ENCODE data around the gene GRIK1. TPM values are rescaled to one million over a fixed set of nuclear protein-coding genes. Genes with fewer than 3 reads are reported as not detected.

Gene GRIK1
- polyA plus RNA-seq, 1 donor: 1.9 TPM

GRCh38 chr21:29601047-29601446 lies 338.7 kb downstream of the GRIK1 start:
- DNase-seq: no peak
- Histone ChIP-seq H3K9me3 (ENCODE audit: control insufficient read depth, low read depth, low read length) (no peaks in the 10 kb centered on the region), H3K4me3 (ENCODE audit: low read length) (no peak overlapping the region), H3K4me1 (ENCODE audit: control insufficient read depth, insufficient read depth, low read length) (no peaks in the 10 kb centered on the region), H3K27me3 (ENCODE audit: control insufficient read depth, insufficient read depth, low read length) (no peaks in the 10 kb centered on the region), H3K27ac (ENCODE audit: low read length) (no peak overlapping the region), H3K36me3 (ENCODE audit: control insufficient read depth, insufficient read depth, low read length) (no peaks in the 10 kb centered on the region)
- 100% methylated on average over 1 of the region's 4 CpGs for WGBS (ENCODE audit: insufficient coverage, low lambda C conversion rate)

GRCh38 chr21:29586696-29587095 lies 353.1 kb downstream of the GRIK1 start:
- peaks cover 18% of the 10 kb centered on the region for H3K4me1 ChIP-seq (ENCODE audit: control insufficient read depth, insufficient read depth, low read length)
- H3K36me3 ChIP-seq (ENCODE audit: control insufficient read depth, insufficient read depth, low read length): no peaks in the 10 kb centered on the region
- 100% methylated on average over 1 of the region's 1 CpG for WGBS (ENCODE audit: insufficient coverage, low lambda C conversion rate)
- no peak overlapping the region for H3K4me3 ChIP-seq (ENCODE audit: low read length)
- no peak overlapping the region for H3K27ac ChIP-seq (ENCODE audit: low read length)
- no peaks in the 10 kb centered on the region for H3K27me3 ChIP-seq (ENCODE audit: control insufficient read depth, insufficient read depth, low read length)
- no peaks in the 10 kb centered on the region for H3K9me3 ChIP-seq (ENCODE audit: control insufficient read depth, low read depth, low read length)
- no peak for DNase-seq

GRCh38 chr21:29585462-29585861 lies 354.3 kb downstream of the GRIK1 start:
- H3K36me3 ChIP-seq (ENCODE audit: control insufficient read depth, insufficient read depth, low read length): no peaks in the 10 kb centered on the region
- peaks cover 19% of the 10 kb centered on the region for H3K4me1 ChIP-seq (ENCODE audit: control insufficient read depth, insufficient read depth, low read length)
- H3K9me3 ChIP-seq (ENCODE audit: control insufficient read depth, low read depth, low read length): no peaks in the 10 kb centered on the region
- H3K4me3 ChIP-seq (ENCODE audit: low read length): no peak overlapping the region
- peak overlapping the region; percentile 63 for H3K27ac ChIP-seq (ENCODE audit: low read length)
- no CpG with 5 or more reads among the region's 3 CpGs for WGBS (ENCODE audit: insufficient coverage, low lambda C conversion rate)
- no peaks in the 10 kb centered on the region for H3K27me3 ChIP-seq (ENCODE audit: control insufficient read depth, insufficient read depth, low read length)
- DNase-seq: peak in 1 of 2 donors; percentile 46

- Histone ChIP-seq H3K4me3 (ENCODE audit: low read length) (no peak overlapping the region), H3K27me3 (ENCODE audit: control insufficient read depth, insufficient read depth, low read length) (no peaks in the 10 kb centered on the region), H3K9me3 (ENCODE audit: control insufficient read depth, low read depth, low read length) (no peaks in the 10 kb centered on the region), H3K4me1 (ENCODE audit: control insufficient read depth, insufficient read depth, low read length) (peaks cover 19% of the 10 kb centered on the region), H3K27ac (ENCODE audit: low read length) (peak overlapping the region; percentile 69), H3K36me3 (ENCODE audit: control insufficient read depth, insufficient read depth, low read length) (no peaks in the 10 kb centered on the region)
- no CpG with 5 or more reads among the region's 2 CpGs for WGBS (ENCODE audit: insufficient coverage, low lambda C conversion rate)
- no peak for DNase-seq
These were observed 356.3 kb downstream of the GRIK1 start for GRCh38 chr21:29583424-29583924.

- WGBS (ENCODE audit: insufficient coverage, low lambda C conversion rate): 80% methylated on average over 1 of the region's 5 CpGs
- no peaks in the 10 kb centered on the region for H3K27me3 ChIP-seq (ENCODE audit: control insufficient read depth, insufficient read depth, low read length)
- DNase-seq: no peak
- H3K9me3 ChIP-seq (ENCODE audit: control insufficient read depth, low read depth, low read length): no peaks in the 10 kb centered on the region
- H3K27ac ChIP-seq (ENCODE audit: low read length): peak overlapping the region; percentile 69
- H3K4me3 ChIP-seq (ENCODE audit: low read length): no peak overlapping the region
- H3K4me1 ChIP-seq (ENCODE audit: control insufficient read depth, insufficient read depth, low read length): peaks cover 19% of the 10 kb centered on the region
- no peaks in the 10 kb centered on the region for H3K36me3 ChIP-seq (ENCODE audit: control insufficient read depth, insufficient read depth, low read length)
These were observed 356.9 kb downstream of the GRIK1 start for GRCh38 chr21:29582855-29583254.

GRCh38 chr21:29581393-29581792 lies 358.4 kb downstream of the GRIK1 start:
- Histone ChIP-seq H3K9me3 (ENCODE audit: control insufficient read depth, low read depth, low read length) (no peaks in the 10 kb centered on the region), H3K4me3 (ENCODE audit: low read length) (peak overlapping the region; percentile 22), H3K27ac (ENCODE audit: low read length) (peak overlapping the region; percentile 83), H3K27me3 (ENCODE audit: control insufficient read depth, insufficient read depth, low read length) (no peaks in the 10 kb centered on the region), H3K36me3 (ENCODE audit: control insufficient read depth, insufficient read depth, low read length) (no peaks in the 10 kb centered on the region), H3K4me1 (ENCODE audit: control insufficient read depth, insufficient read depth, low read length) (peaks cover 19% of the 10 kb centered on the region)
- no CpG with 5 or more reads among the region's 5 CpGs for WGBS (ENCODE audit: insufficient coverage, low lambda C conversion rate)
- DNase-seq: peak; percentile 74 to 91

GRCh38 chr21:29580732-29581285 lies 359.0 kb downstream of the GRIK1 start:
- H3K4me3 ChIP-seq (ENCODE audit: low read length): peak overlapping the region; percentile 22
- H3K36me3 ChIP-seq (ENCODE audit: control insufficient read depth, insufficient read depth, low read length): no peaks in the 10 kb centered on the region
- 80% methylated on average over 2 of the region's 5 CpGs for WGBS (ENCODE audit: insufficient coverage, low lambda C conversion rate)
- peak overlapping the region; percentile 83 for H3K27ac ChIP-seq (ENCODE audit: low read length)
- no peaks in the 10 kb centered on the region for H3K9me3 ChIP-seq (ENCODE audit: control insufficient read depth, low read depth, low read length)
- H3K27me3 ChIP-seq (ENCODE audit: control insufficient read depth, insufficient read depth, low read length): no peaks in the 10 kb centered on the region
- H3K4me1 ChIP-seq (ENCODE audit: control insufficient read depth, insufficient read depth, low read length): peaks cover 19% of the 10 kb centered on the region
- DNase-seq: no peak

- Histone ChIP-seq H3K36me3 (ENCODE audit: control insufficient read depth, insufficient read depth, low read length) (no peaks in the 10 kb centered on the region), H3K4me1 (ENCODE audit: control insufficient read depth, insufficient read depth, low read length) (peaks cover 12% of the 10 kb centered on the region), H3K27ac (ENCODE audit: low read length) (no peak overlapping the region), H3K9me3 (ENCODE audit: control insufficient read depth, low read depth, low read length) (no peaks in the 10 kb centered on the region), H3K4me3 (ENCODE audit: low read length) (no peak overlapping the region), H3K27me3 (ENCODE audit: control insufficient read depth, insufficient read depth, low read length) (no peaks in the 10 kb centered on the region)
- 82% methylated on average over 5 of the region's 7 CpGs for WGBS (ENCODE audit: insufficient coverage, low lambda C conversion rate)
- no peak for DNase-seq
These were observed 361.5 kb downstream of the GRIK1 start for GRCh38 chr21:29578306-29578705.

- Histone ChIP-seq H3K4me1 (ENCODE audit: control insufficient read depth, insufficient read depth, low read length) (no peaks in the 10 kb centered on the region), H3K9me3 (ENCODE audit: control insufficient read depth, low read depth, low read length) (no peaks in the 10 kb centered on the region), H3K4me3 (ENCODE audit: low read length) (no peak overlapping the region), H3K27ac (ENCODE audit: low read length) (no peak overlapping the region), H3K27me3 (ENCODE audit: control insufficient read depth, insufficient read depth, low read length) (no peaks in the 10 kb centered on the region), H3K36me3 (ENCODE audit: control insufficient read depth, insufficient read depth, low read length) (no peaks in the 10 kb centered on the region)
- DNase-seq: no peak
- 73% methylated on average over 2 of the region's 7 CpGs for WGBS (ENCODE audit: insufficient coverage, low lambda C conversion rate)
These were observed 367.8 kb downstream of the GRIK1 start for GRCh38 chr21:29571949-29572348.

GRCh38 chr21:29568020-29568697 lies 371.6 kb downstream of the GRIK1 start:
- Histone ChIP-seq H3K9me3 (ENCODE audit: control insufficient read depth, low read depth, low read length) (no peaks in the 10 kb centered on the region), H3K4me3 (ENCODE audit: low read length) (no peak overlapping the region), H3K36me3 (ENCODE audit: control insufficient read depth, insufficient read depth, low read length) (no peaks in the 10 kb centered on the region), H3K4me1 (ENCODE audit: control insufficient read depth, insufficient read depth, low read length) (no peaks in the 10 kb centered on the region), H3K27ac (ENCODE audit: low read length) (no peak overlapping the region), H3K27me3 (ENCODE audit: control insufficient read depth, insufficient read depth, low read length) (no peaks in the 10 kb centered on the region)
- 100% methylated on average over 1 of the region's 1 CpG for WGBS (ENCODE audit: insufficient coverage, low lambda C conversion rate)
- DNase-seq: peak in 1 of 2 donors; percentile 37
